Skeletal muscle satellite cell (primary cell): ENCODE results near the gene IFT27.
"Not testable (repeated sequence)": the region's sequence is repeated elsewhere in the genome, so short reads cannot be mapped to it uniquely, and the experiment has no call there.

Experiments
- H3K27me3 ChIP-seq: 2 replicates; pipeline ENCODE4 v1.7.0; 2013; ENCODE audit warnings: low read length; ENCODE audit not compliant: control insufficient read depth, insufficient read depth
- H3K36me3 ChIP-seq: 2 replicates; pipeline ENCODE4 v1.7.0; 2013; ENCODE audit warnings: mild to moderate bottlenecking, control low read depth, low read length; ENCODE audit not compliant: insufficient read depth
- H3K4me1 ChIP-seq: 2 replicates; pipeline ENCODE4 v1.7.0; 2013; ENCODE audit warnings: low read length; ENCODE audit not compliant: control insufficient read depth, insufficient read depth
- H3K4me2 ChIP-seq: 2 replicates; pipeline ENCODE4 v1.7.0; 2013; ENCODE audit warnings: mild to moderate bottlenecking, low read length
- H3K4me3 ChIP-seq: 2 replicates; pipeline ENCODE4 v1.7.0; 2013; ENCODE audit warnings: low read length
- H3K9ac ChIP-seq: 2 replicates; pipeline ENCODE4 v1.7.0; 2013; ENCODE audit warnings: mild to moderate bottlenecking, low read depth, low read length, moderate library complexity
- H3K9me3 ChIP-seq: replicated peaks from 2 replicates; pipeline ENCODE4 v1.7.0; 2013; ENCODE audit warnings: mild to moderate bottlenecking, control low read depth, low read length

Gene IFT27

DNA sequence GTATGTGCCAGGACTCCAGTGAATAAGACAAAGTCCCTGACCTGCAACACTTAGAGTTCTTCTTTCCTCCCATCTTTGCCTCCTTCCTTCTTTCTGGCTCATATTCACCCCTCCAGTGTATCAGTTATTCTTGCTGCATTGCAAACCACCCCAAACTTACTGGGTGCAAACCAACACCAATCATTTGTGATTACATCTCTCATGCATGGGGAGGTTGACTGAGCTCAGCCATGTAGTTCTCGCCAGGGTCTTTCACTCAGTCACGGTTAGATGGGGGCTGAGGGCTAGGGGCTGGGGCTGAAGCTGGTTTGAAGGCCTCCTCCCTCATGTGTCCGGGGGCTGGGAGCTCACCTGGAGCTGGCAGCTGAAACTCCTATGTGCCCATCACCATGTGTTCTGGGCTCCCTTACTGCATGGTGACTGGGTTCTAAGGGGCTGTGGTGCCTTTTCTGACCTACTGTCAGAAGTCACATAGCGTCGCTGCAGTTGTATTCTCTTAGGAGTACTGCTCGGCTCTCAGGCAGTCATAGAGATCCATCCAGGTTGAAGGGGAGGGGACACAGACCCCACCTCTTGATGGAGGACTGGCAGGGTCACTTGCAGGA is 37.4 kb downstream of the IFT27 start:
- H3K9ac ChIP-seq = no peak overlapping the region
- no peak overlapping the region for H3K4me2 ChIP-seq
- H3K36me3 ChIP-seq = no peaks in the 10 kb centered on the region
- no peaks in the 10 kb centered on the region for H3K4me1 ChIP-seq
- H3K4me3 ChIP-seq = no peak overlapping the region
- H3K27me3 ChIP-seq = peaks cover 20% of the 10 kb centered on the region
- H3K9me3 ChIP-seq = no peaks in the 10 kb centered on the region

DNA sequence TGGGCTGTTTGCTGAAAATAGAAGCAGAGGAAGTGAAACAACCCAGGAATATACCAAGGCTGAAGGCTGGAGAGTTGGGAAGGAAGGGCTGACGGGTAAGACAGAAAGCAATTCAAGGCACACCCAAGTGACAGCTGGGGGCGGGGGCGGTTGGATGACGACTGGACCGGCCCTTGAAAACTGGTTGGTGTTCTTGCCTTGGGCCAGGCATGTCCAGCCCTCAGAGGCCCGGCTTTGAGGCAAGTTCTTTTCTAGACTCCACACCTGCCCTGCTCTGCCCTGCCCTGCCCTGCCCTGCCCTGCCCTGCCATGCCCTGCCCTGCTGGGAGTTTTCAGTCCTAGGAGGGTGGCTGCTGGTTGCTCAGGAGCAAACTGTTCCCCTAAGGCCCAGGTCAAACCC is 38.1 kb downstream of the IFT27 start:
- Histone ChIP-seq H3K4me1 (no peaks in the 10 kb centered on the region), H3K27me3 (peaks cover 14% of the 10 kb centered on the region), H3K4me2 (no peak overlapping the region), H3K36me3 (no peaks in the 10 kb centered on the region), H3K9ac (no peak overlapping the region), H3K9me3 (no peaks in the 10 kb centered on the region), H3K4me3 (no peak overlapping the region)

GRCh38 chr22:36736701-36737320 is 39.1 kb downstream of the IFT27 start:
- no peak overlapping the region for H3K4me3 ChIP-seq
- H3K9me3 ChIP-seq = no peaks in the 10 kb centered on the region
- H3K9ac ChIP-seq = no peak overlapping the region
- no peaks in the 10 kb centered on the region for H3K36me3 ChIP-seq
- H3K4me2 ChIP-seq = no peak overlapping the region
- peaks cover 20% of the 10 kb centered on the region for H3K27me3 ChIP-seq
- H3K4me1 ChIP-seq = no peaks in the 10 kb centered on the region

GRCh38 chr22:36734171-36735058 is 41.5 kb downstream of the IFT27 start:
- H3K4me1 ChIP-seq = no peaks in the 10 kb centered on the region
- H3K4me3 ChIP-seq = no peak overlapping the region
- H3K9ac ChIP-seq = no peak overlapping the region
- no peak overlapping the region for H3K4me2 ChIP-seq
- H3K36me3 ChIP-seq = no peaks in the 10 kb centered on the region
- peaks cover 31% of the 10 kb centered on the region for H3K27me3 ChIP-seq
- no peaks in the 10 kb centered on the region for H3K9me3 ChIP-seq

DNA sequence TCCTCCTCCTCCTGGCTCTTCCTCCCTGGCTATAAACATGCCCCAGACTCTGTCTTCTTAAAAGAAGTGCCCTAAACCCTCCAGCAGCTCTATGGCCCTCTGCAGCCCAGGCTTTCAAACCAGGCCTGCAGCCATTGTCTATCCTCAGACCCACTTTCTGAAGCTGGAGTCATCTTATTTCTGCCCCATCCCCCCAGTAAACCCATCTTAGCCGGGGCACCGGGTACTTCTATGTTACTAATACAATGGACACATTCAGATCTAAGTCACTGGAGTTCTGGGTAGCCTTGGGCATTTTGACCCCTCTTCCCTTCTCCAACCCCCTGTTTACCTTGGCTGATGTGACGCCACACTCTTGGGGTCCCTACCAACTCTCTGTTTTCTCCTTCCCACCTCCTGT is 42.6 kb downstream of the IFT27 start:
- Histone ChIP-seq H3K4me3 (no peak overlapping the region), H3K4me2 (no peak overlapping the region), H3K36me3 (no peaks in the 10 kb centered on the region), H3K4me1 (no peaks in the 10 kb centered on the region), H3K27me3 (peaks cover 42% of the 10 kb centered on the region), H3K9ac (no peak overlapping the region), H3K9me3 (no peaks in the 10 kb centered on the region)

DNA sequence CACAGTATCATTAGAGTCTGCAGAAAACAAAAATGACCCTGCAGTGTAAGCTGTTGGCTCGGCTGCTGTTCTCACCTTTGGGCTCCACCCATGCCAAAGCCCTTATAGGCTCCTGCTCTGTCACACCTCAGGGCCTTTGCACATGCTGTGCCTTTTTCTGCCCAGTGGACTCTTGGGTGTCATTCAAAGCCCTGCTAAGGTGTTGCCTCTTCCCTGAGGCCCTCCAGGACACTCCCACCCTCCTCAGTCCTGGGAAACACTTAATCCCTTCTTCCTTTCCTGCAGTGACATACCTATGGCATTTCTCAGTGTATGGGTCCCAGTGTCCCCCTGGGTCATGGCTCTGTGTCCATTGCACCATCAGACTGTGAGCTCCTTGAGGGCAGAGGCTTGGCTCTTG is 43.3 kb downstream of the IFT27 start:
- no peaks in the 10 kb centered on the region for H3K4me1 ChIP-seq
- H3K4me3 ChIP-seq = no peak overlapping the region
- no peaks in the 10 kb centered on the region for H3K36me3 ChIP-seq
- H3K9me3 ChIP-seq = no peaks in the 10 kb centered on the region
- H3K4me2 ChIP-seq = no peak overlapping the region
- no peak overlapping the region for H3K9ac ChIP-seq
- H3K27me3 ChIP-seq = peaks cover 47% of the 10 kb centered on the region

DNA sequence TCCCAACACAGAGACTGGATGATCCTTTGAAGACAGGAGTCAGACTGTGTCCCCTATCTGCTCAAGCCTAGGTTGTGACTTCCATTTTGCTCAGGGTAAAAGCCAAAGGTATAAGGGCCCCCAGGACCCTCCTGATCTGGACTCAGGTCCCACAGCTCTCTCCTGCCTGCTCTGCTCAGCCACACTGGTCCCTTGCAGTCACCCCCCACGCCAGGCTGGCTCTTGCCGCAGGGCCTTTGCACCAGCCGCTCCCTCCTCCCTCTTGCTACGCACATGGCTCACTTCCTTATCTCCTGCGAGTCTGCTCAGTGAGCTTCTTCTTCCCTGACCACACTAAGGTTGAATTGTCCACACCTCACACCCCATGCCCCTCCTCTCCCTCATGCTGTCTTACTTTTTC is 44.0 kb downstream of the IFT27 start:
- no peak overlapping the region for H3K9ac ChIP-seq
- no peak overlapping the region for H3K4me3 ChIP-seq
- H3K4me1 ChIP-seq = no peaks in the 10 kb centered on the region
- peaks cover 50% of the 10 kb centered on the region for H3K27me3 ChIP-seq
- no peaks in the 10 kb centered on the region for H3K9me3 ChIP-seq
- no peak overlapping the region for H3K4me2 ChIP-seq
- no peaks in the 10 kb centered on the region for H3K36me3 ChIP-seq

- not testable (repeated sequence) for H3K9me3 ChIP-seq, H3K4me2 ChIP-seq, H3K9ac ChIP-seq, H3K4me3 ChIP-seq, H3K36me3 ChIP-seq, H3K4me1 ChIP-seq
- peaks cover 46% of the 10 kb centered on the region for H3K27me3 ChIP-seq
Observed at GRCh38 chr22:36731321-36731720, 44.6 kb downstream of the IFT27 start.

DNA sequence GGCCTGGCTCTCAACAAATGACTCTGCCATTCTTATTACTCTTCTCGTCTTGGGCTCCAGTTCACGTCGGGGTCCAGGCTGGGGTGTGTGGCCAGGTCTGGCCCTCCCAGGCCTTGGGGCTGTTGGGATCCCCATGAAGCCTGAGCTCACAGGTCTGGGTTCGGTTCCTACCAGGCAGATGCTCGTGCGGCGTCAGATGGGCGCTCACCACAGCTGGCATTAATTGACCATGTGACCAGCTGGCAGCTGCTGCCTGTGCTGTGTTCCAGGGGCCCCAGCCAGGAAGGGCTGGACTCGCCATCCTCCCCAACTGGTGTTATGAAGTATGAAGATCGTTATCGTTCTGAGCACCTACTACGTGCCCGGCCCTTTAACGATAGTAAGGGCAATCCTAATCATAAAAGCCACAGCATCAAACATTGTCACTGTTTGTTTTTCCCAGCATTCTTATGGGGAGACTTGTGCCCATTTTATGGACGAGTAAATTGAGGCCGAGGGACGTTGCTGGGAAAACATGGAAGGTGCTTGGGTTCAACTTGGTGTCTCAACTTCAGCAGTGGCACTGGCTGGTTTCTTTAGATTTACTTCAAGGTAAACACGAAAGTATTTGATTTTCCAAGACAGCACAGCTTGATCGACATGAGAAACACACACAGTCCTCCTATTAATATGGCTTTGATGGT is 45.6 kb downstream of the IFT27 start:
- no peak overlapping the region for H3K9ac ChIP-seq
- H3K9me3 ChIP-seq = no peaks in the 10 kb centered on the region
- peaks cover 46% of the 10 kb centered on the region for H3K27me3 ChIP-seq
- H3K4me2 ChIP-seq = no peak overlapping the region
- H3K4me3 ChIP-seq = no peak overlapping the region
- no peaks in the 10 kb centered on the region for H3K4me1 ChIP-seq
- H3K36me3 ChIP-seq = no peaks in the 10 kb centered on the region

- Histone ChIP-seq H3K9ac (no peak overlapping the region), H3K27me3 (peaks cover 52% of the 10 kb centered on the region), H3K4me1 (no peaks in the 10 kb centered on the region), H3K36me3 (no peaks in the 10 kb centered on the region), H3K4me2 (no peak overlapping the region), H3K9me3 (no peaks in the 10 kb centered on the region), H3K4me3 (no peak overlapping the region)
Observed at GRCh38 chr22:36729321-36729720, 46.6 kb downstream of the IFT27 start.

- H3K9me3 ChIP-seq = no peaks in the 10 kb centered on the region
- H3K36me3 ChIP-seq = no peaks in the 10 kb centered on the region
- no peak overlapping the region for H3K9ac ChIP-seq
- H3K4me3 ChIP-seq = no peak overlapping the region
- no peaks in the 10 kb centered on the region for H3K4me1 ChIP-seq
- H3K27me3 ChIP-seq = peaks cover 56% of the 10 kb centered on the region
- no peak overlapping the region for H3K4me2 ChIP-seq
Observed at GRCh38 chr22:36728505-36728904, 47.4 kb downstream of the IFT27 start.
